SHP77 (cell line): ENCODE data around the gene PSTPIP1.

ENCODE experiments used
- DNase-seq, 2 experiments: peaks; one replicate each; lab custom pipeline; 2025; lab: John Stamatoyannopoulos, UW

Gene PSTPIP1

GRCh38 chr15:76978522-76979330 is 16.2 kb upstream of the PSTPIP1 start:
- DNase-seq, result no peak

DNA sequence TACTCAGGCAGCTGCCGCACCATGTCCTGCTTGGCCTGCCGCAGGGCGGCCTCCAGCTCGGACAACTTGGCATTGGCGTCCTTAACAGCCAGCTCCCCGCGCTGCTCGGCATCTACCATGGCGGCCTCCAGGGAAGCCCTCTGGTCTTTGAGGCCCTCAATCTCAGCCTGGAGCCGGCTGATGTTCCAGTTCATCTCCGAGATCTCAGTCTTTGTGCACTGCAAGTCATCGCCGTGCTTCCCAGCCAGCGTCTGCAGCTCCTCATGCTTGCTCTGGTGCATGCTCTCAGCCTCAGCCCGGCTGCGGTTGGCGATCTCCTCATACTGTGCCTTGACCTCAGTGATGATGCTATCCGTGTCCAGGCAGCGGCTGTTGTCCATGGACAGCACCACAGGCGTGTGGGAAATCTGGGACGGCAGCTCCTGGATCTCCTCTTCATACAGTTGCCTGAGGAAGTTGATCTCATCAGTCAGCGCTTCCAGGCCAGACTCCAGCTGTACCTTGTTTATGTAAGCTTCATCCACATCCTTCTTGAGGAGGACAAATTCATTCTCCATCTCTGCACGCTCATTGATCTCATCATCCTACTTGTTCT is 15.5 kb upstream of the PSTPIP1 start:
- no peak for DNase-seq

- DNase-seq, result no peak
Observed at GRCh38 chr15:76979996-76980520, 14.9 kb upstream of the PSTPIP1 start.

- DNase-seq, result no peak
Observed at GRCh38 chr15:76982356-76982755, 12.6 kb upstream of the PSTPIP1 start.

DNA sequence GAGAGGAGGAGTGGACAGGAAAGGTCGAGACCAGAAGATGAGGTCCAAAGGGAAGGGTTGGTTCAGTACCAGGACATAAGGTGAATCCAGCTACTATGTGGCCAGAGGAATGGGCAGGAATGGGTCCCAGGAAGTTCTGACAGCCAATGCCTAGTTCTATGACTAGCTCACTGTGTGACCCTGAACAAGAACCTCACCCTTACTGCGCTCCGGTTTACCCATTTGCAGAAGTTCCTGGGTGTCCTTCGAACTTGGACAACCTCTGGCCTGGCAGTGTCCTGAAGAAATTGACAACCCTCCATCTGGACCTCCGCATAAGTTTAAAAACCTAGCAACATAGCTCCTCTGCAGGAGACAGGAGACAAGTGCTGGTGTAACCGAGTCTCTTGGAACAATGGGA is 12.2 kb upstream of the PSTPIP1 start:
- no peak for DNase-seq

DNA sequence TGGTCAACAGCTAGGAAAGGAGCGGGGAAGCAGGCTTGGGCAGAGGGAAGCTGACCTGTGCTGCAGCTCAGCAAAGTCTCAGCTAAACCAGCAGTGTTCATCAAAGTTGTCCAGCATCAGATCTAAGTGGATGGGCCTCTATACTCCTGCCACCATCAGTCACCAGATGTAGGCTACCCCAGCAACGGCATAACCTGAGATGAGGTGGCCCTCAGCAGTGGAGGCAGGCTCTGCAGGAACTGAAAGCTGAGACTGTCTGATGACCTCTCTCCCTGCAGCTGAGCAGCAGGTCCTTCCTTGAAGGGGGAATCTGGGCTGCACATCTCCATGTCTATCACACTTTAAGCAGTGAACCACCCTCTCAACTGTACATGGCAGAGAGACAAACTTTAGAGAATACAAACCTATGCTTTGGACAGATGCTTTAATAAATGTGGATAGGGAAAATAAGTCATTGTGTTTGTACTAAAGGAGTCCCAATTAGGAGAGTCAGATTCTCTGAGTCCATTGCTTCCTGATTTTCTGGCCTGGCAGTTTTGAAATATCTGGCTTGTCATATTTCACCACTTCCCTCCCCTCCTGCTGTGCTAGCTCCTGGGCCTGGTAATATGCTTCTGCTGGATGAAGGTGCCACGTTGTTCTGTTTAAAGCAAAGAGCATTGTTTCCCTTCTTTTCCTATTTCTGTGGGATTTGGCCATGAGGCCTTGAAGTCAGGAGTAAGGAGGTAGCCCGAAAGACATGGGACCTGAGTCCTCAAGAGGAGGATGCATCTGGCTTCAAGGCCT is 11.1 kb upstream of the PSTPIP1 start:
- DNase-seq, result no peak

GRCh38 chr15:76986743-76987142 is 8.2 kb upstream of the PSTPIP1 start:
- no peak for DNase-seq

GRCh38 chr15:76987276-76987675 is 7.7 kb upstream of the PSTPIP1 start:
- DNase-seq, result no peak

DNA sequence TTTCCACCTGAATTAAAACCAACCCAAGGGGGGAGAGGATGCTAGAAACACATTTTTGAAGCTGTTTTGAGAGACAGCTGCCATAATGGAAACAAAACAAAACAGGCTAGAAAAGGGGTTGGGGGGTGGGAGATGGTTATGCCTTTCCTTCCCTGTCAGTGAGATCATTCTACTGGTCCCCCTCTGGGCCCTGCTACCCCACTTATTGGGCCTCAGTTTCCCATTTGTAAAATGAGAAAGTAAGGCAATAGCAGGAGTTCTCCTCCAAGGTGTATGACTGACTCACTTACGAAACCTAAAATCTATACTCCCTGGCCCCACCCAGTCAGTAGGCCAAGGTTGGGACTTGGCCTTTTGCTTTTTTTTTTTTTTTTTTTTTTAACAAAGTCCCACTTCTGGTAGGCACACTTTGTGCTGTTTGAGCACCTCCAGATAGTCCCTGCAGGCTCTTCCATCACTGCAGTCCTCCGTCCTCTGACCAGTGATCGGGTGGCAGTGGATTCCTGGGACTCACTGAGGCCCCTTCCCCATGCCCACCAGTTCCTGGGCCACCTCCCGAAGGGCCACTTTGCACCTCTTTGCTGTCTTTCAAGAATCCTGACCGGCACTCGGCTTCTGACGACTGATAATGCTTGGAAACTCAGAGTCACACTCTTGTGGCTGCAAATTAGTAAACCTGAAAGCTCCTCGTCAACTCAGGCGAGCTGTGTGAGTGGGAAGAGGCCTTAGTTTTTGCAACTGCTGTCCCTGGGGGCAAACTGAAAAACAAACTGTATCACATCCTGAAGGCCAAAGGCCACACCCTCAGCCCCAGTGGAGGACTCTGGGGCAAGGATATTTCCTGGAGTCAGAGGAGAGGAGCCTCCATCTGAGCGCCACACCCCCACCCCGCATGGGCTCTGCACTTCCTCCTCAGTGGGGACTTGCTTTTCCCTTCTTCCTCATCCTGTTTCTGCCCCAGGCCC is 6.7 kb upstream of the PSTPIP1 start:
- no peak for DNase-seq

DNA sequence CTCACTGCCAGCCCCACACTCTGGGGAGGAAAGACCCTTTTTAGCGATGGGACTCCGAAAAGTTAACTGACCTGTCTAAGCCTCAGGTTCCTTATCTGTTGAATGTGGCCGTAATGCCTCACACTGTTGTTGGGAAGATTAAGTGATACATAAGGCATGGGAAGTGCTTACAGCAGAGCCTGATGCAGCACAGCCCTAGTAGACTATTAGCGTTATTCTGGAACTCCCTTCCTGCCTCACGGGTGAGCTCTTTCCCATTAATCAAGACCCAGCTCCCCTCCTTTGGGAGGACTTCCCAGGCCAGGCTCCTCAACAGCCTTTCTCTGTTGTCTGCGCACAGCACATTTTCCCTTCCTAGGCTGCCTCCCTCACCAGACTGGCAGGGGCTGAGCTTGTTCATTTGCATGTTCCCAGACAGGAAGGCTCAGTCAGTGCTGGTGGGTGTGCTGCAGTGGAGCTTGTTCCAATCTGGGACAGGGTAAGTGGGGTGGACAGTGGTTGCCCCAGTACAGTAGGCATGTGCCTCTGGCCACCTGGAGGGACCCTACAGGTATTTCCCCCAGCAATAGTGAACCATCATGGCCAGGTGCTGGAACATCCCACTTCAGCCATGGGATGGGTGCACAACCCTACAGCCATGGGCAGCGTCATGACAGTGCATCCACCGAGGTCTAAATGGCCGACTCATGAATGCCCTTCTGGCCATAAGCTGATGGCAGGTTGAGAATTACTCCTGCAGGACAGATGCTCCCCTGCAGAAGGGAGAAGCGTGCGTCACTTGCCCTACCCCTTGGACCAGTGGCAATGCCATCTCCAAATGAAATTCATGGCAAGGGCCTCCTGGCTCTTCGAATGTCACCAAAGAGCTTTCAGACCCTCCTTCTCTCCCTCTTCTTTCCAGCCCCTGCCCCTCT is 5.8 kb upstream of the PSTPIP1 start:
- DNase-seq, result no peak

DNA sequence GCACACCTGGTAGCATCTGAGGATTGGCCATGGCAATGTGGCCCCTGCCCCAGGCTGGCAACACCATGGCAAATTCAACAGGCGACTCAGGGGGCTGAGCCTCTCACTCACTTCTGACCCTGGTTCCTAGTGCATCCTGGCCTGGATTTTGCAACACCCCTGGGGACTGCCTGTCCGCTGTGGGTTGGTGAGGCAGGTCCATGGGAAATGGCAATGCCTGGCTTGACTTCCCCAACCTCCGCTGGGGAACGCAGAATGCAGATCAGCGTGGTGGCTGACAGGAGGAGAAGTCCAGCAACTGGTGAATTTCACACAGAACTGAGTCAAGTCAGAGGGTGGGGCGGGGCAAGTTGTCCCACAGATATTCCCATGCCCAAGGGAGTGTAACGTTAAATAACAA is 3.9 kb upstream of the PSTPIP1 start:
- DNase-seq, result no peak

GRCh38 chr15:76991741-76992645 is 2.9 kb upstream of the PSTPIP1 start:
- DNase-seq, result no peak

DNA sequence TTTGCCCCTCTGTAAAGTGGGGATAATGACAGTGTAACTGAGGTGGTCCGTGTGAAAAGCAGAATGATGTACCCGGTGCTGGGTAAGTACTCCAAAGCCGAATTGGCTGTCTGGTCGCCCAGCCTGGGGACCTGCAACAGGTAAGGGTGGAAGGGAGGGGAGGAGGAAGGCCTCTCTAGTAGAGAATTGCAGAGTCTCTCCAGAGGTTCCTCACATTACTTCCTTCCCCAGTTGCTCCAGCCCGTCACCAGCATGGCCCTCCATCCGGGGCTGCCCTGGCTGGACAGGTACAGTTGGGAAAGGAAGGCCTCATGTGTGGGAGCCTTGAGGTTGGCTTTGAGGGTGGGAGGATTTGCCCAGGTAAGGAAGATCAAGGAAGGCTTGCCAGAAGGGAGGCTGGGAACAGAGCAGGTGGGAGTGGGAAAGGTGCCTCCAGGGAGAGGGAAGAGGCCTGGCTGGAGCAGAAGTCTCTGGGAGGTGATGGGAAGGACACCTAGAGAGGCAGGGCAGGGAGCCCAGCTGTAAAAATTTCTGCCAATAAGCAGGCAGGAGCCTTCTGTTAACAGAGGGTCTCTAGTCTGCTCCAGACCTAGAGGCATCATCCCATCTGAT is 1.7 kb upstream of the PSTPIP1 start:
- DNase-seq, result no peak

DNA sequence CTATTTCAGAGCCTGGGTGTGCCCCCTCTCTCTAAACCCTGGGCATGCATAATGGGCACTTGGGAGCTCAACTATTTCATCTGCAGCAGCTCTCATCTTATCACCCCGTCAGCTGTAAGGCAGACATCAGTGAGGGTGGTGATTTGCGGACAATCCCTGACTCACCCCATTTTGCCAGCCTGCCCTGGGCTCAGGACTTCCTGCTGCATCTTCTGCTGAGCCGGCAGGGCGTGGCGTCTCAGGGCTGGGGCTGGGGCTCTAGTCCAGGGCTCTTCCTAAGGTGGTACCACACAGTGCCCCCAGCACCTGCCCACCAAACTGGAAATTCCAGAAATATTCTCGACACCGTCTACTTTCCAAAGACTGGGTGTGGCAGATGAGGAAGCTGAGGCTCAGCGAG is 925 bp upstream of the PSTPIP1 start:
- DNase-seq, result no peak

GRCh38 chr15:76994496-76994895 is 430 bp upstream of the PSTPIP1 start:
- DNase-seq, result no peak

GRCh38 chr15:76996076-76996525 is 1.2 kb downstream of the PSTPIP1 start:
- DNase-seq, result no peak

GRCh38 chr15:76996526-76997401 is 1.8 kb downstream of the PSTPIP1 start:
- no peak for DNase-seq
